K562 (cell line): ENCODE data around the gene PAIP2. TPM values are rescaled to one million over a fixed set of nuclear protein-coding genes. Genes with fewer than 3 reads are reported as not detected.

Experiments
- CC2D1A ChIP-seq: fragments of 450-650 bp; IDR thresholded peaks from 2 replicates; pipeline ENCODE4 v1.6.1; 2017; ENCODE audit warnings: mild to moderate bottlenecking
- FOXP1 ChIP-seq: sonication (generic); formaldehyde crosslinking; IDR thresholded peaks from 2 replicates; pipeline ENCODE4 v1.8.0; 2022; ENCODE audit warnings: mild to moderate bottlenecking, missing genetic modification reagents
- HEY1 ChIP-seq: fragments of 250-450 bp; sonication (Bioruptor Pico); IDR thresholded peaks from 2 replicates; pipeline ENCODE4 v1.5.0; 2020; ENCODE audit warnings: mild to moderate bottlenecking, moderate library complexity, borderline replicate concordance
- KDM5B ChIP-seq: fragments of 200-600 bp; sonication (generic); IDR thresholded peaks from 2 replicates; pipeline ENCODE4 v1.6.1; 2012; ENCODE audit warnings: low read depth, mild to moderate bottlenecking, moderate library complexity, low read length, control low read depth, inconsistent platforms; ENCODE audit not compliant: insufficient replicate concordance
- KLF16 ChIP-seq: IDR thresholded peaks from 2 replicates; pipeline ENCODE4 v1.6.1; 2016; ENCODE audit warnings: antibody characterized with exemption
- RBM39 ChIP-seq: fragments of 200-400 bp; formaldehyde crosslinking; optimal IDR thresholded peaks from 2 replicates; pipeline ENCODE3; 2018; ENCODE audit warnings: low read depth, low read length
- YY1 ChIP-seq, 3 experiments: IDR thresholded peaks; 2 replicates each; pipeline ENCODE4 v1.6.1; 2011; ENCODE audit warnings: low read length in 2 of 3, mild to moderate bottlenecking in 2 of 3, moderate library complexity in 2 of 3, borderline replicate concordance in 1 of 3, control low read depth in 1 of 3, low read depth in 1 of 3; ENCODE audit not compliant: insufficient read depth in 3 of 3, insufficient replicate concordance in 2 of 3, control insufficient read depth in 1 of 3, insufficient read length in 1 of 3; ENCODE audit errors: extremely low read depth in 1 of 3
- ZBTB8A ChIP-seq: fragments of 450-650 bp; IDR thresholded peaks from 2 replicates; pipeline ENCODE4 v1.6.1; 2018; ENCODE audit warnings: mild to moderate bottlenecking, moderate library complexity; ENCODE audit not compliant: partially characterized antibody
- ZNF175 ChIP-seq: fragments of 200-800 bp; sonication (Bioruptor generic); IDR thresholded peaks from 2 replicates; pipeline ENCODE4 v1.6.1; 2016; ENCODE audit warnings: low read depth, mild to moderate bottlenecking, missing genetic modification characterization, missing compliant biosample characterization
- ZNF324 ChIP-seq: fragments of 250-450 bp; sonication (Bioruptor Pico); IDR thresholded peaks from 2 replicates; pipeline ENCODE4 v1.4.0; 2020; ENCODE audit warnings: mild to moderate bottlenecking
- polyA plus RNA-seq, 8 experiments: library from polyadenylated mRNA; depleted of rRNA in 4 of 8; stranded (reverse) in 5 of 8; unstranded in 3 of 8; fragments of >200 nt; fragmentation: Nextera tagmentation in 2 of 8; fragmentation: Illumina TruSeq in 1 of 8; extraction: Ambion mirVana in 2 of 8; extraction: Trizol in 1 of 8; gene quantifications; 2 replicates each; pipeline versions ENCODE4 v1.2.1 to v1.2.3, GENCODE V29; 2011 to 2014; ENCODE audit warnings: inconsistent platforms in 1 of 8, missing spikeins in 1 of 8
- total RNA-seq, 7 experiments: library from RNA; depleted of rRNA in 6 of 7; stranded (reverse); fragments of >200 nt in 6 of 7; fragmentation: Illumina TruSeq in 2 of 7; extraction: Trizol in 2 of 7; gene quantifications; 2 replicates each; pipeline versions ENCODE4 v1.2.1 to v1.2.3, GENCODE V29; 2011 to 2021; ENCODE audit warnings: low replicate concordance in 1 of 7
- TF ChIP-seq, protein P1 (sequence below): fragments of 450-650 bp; IDR thresholded peaks from 2 replicates; pipeline ENCODE4 v1.6.1; 2016; ENCODE audit warnings: missing biosample characterization, missing genetic modification characterization
- TF ChIP-seq, protein P2 (sequence below): fragments of 450-650 bp; IDR thresholded peaks from 2 replicates; pipeline ENCODE4 v1.6.1; 2018; ENCODE audit warnings: mild to moderate bottlenecking, low read depth; ENCODE audit not compliant: partially characterized antibody
- TF ChIP-seq, protein P3 (sequence below): fragments of 250-450 bp; sonication (Bioruptor Pico); IDR thresholded peaks from 2 replicates; pipeline ENCODE4 v1.5.1; 2021; ENCODE audit warnings: mild to moderate bottlenecking

Gene PAIP2
- total and polyA plus RNA-seq, 9 of the 15 experiments (the other 6 are each of a cell fraction or from before 2014, with no cell fraction given) = 78.3 to 187 (median 128) TPM

DNA sequence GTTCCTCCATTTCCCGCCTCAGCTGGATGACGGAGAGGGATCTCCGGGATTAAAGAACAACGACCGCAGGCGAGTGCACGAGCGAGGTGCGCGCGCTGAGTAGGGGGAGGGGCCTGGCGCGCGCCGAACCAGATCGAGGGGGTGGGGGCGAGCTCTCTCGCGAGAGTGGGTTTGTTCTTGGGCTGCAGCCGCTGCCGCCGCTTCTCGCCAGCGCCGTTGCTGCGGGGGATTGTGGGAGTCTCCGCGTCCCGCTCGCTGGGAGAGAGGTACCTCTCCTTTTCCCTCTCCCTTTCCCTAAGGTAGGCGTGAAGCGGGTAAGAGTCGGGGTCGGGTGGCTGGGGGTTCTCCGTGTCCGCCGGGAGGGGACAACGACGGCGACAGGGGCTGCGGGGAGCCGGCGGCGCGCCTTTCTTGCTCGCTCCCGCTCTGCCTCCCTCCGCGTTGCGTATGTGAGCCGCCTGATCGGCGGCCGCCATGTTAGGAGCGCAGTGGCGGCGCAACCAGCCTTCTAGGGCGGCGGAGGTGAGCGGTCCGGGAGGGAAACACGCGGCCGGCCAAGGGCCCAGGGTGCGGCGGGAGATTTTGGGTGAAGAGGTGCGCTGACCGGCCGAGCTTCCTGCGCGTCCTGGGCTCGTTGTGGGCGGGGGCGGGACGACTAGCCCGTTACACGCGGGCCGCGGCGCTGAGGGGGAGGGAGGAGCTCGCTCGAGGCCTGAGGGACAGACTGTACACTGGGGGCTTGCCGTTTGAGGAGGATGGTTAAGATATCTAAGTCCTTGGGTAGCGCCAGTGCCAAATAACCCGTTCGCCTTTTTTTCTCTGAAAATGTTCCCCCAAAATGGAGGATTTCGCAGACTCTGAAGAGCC, 47.9 kb upstream of the PAIP2 start, which contains the start of gene MATR3 (continued):
- TF ChIP-seq KDM5B (peak; percentile 85), HEY1 (CRISPR knock-in tag) (no peak), ZBTB8A (no peak), ZNF175 (CRISPR knock-in tag) (peak; percentile 52; the same call in 1 of the 2 replicates), CC2D1A (no peak), FOXP1 (CRISPR knock-in tag) (0 out of 2 replicates have a peak, but pooled peaks have one; percentile 49), KLF16 (no peak), YY1 (IDR thresholded peaks at IDR 0.05; ENCODE audit: borderline replicate concordance in 1 of 3, control insufficient read depth in 1 of 3, extremely low read depth in 1 of 3, insufficient read depth in 3 of 3, insufficient read length in 1 of 3, insufficient replicate concordance in 2 of 3, low read depth in 1 of 3, low read length in 2 of 3) (peak; percentile 81 to 96 (median 90)), ZNF324 (CRISPR knock-in tag) (no peak), RBM39 (no peak)
- TF ChIP-seq, protein P1, sequence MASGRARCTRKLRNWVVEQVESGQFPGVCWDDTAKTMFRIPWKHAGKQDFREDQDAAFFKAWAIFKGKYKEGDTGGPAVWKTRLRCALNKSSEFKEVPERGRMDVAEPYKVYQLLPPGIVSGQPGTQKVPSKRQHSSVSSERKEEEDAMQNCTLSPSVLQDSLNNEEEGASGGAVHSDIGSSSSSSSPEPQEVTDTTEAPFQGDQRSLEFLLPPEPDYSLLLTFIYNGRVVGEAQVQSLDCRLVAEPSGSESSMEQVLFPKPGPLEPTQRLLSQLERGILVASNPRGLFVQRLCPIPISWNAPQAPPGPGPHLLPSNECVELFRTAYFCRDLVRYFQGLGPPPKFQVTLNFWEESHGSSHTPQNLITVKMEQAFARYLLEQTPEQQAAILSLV (tag) = no peak
- TF ChIP-seq, protein P2, sequence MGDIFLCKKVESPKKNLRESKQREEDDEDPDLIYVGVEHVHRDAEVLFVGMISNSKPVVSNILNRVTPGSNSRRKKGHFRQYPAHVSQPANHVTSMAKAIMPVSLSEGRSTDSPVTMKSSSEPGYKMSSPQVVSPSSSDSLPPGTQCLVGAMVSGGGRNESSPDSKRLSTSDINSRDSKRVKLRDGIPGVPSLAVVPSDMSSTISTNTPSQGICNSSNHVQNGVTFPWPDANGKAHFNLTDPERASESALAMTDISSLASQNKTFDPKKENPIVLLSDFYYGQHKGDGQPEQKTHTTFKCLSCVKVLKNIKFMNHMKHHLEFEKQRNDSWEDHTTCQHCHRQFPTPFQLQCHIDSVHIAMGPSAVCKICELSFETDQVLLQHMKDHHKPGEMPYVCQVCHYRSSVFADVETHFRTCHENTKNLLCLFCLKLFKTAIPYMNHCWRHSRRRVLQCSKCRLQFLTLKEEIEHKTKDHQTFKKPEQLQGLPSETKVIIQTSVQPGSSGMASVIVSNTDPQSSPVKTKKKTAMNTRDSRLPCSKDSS = no peak
- TF ChIP-seq, protein P3, sequence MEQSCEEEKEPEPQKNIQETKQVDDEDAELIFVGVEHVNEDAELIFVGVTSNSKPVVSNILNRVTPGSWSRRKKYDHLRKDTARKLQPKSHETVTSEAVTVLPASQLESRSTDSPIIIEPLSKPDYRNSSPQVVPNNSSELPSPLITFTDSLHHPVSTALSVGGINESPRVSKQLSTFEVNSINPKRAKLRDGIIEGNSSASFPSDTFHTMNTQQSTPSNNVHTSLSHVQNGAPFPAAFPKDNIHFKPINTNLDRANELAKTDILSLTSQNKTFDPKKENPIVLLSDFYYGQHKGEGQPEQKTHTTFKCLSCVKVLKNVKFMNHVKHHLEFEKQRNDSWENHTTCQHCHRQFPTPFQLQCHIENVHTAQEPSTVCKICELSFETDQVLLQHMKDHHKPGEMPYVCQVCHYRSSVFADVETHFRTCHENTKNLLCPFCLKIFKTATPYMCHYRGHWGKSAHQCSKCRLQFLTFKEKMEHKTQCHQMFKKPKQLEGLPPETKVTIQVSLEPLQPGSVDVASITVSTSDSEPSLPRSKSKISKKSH (CRISPR knock-in tag) = no peak
